ENCODE measurements around the gene KPNA2. TPM values are rescaled to one million over a fixed set of nuclear protein-coding genes. Genes with fewer than 3 reads are reported as not detected.

Gene KPNA2
- 139 and 182 TPM in 2 replicates for total RNA-seq

GRCh38 chr17:68035523-68036303 lies at the start of gene KPNA2:
KPNA2 (plus strand) TSS chr17:68035735; CDS start chr17:68037133, 1,398 bp downstream.

GRCh38 chr17:67996301-67997171 lies 39.0 kb upstream of the KPNA2 start, which contains the start of gene C17orf58:
C17orf58 (minus strand) TSS chr17:67996469; CDS start chr17:67996198, 271 bp downstream.

Other genes with a start within 250 kb of the KPNA2 start
- gene BPTF, start 210.2 kb upstream of the KPNA2 start, total RNA-seq = 43.0 and 53.6 TPM in 2 replicates
- 14.3 and 14.7 TPM in 2 replicates for gene C17orf58, start 39.3 kb upstream of the KPNA2 start, total RNA-seq
- gene AMZ2, start 212.3 kb downstream of the KPNA2 start, total RNA-seq = 78.2 and 83.4 TPM in 2 replicates